Nephron (organoid): ENCODE measurements around the gene FOCAD.

Experiments
- H3K27ac Mint-ChIP-seq, 3 experiments: 2 replicates each; pipeline ENCODE4 v1.8.0; 2020; ENCODE audit warnings: mixed read lengths in 3 of 3, mild to moderate bottlenecking in 2 of 3, moderate library complexity in 1 of 3
- H3K27me3 Mint-ChIP-seq: 2 replicates; pipeline ENCODE4 v1.8.0; 2021; ENCODE audit warnings: low read depth, mild to moderate bottlenecking, moderate library complexity, mixed read lengths
- H3K36me3 Mint-ChIP-seq: 2 replicates; pipeline ENCODE4 v1.8.0; 2020; ENCODE audit warnings: low read depth, mixed read lengths
- H3K4me1 Mint-ChIP-seq: 2 replicates; pipeline ENCODE4 v1.8.0; 2020; ENCODE audit warnings: mixed read lengths
- H3K4me3 Mint-ChIP-seq, 3 experiments: 2 replicates each; pipeline ENCODE4 v1.8.0; 2020; ENCODE audit warnings: mild to moderate bottlenecking in 3 of 3, mixed read lengths in 3 of 3, moderate library complexity in 2 of 3
- H3K9me3 Mint-ChIP-seq: 2 replicates; pipeline ENCODE4 v1.8.0; 2020; ENCODE audit warnings: mixed read lengths
- CTCF ChIP-seq, 3 experiments: fragments of 200-600 bp; sonication (generic); IDR thresholded peaks; one replicate each; pipeline ENCODE4 v1.5.0; 2021; ENCODE audit warnings: antibody characterized with exemption in 3 of 3; ENCODE audit not compliant: unreplicated experiment in 3 of 3

The FOCAD gene

DNA sequence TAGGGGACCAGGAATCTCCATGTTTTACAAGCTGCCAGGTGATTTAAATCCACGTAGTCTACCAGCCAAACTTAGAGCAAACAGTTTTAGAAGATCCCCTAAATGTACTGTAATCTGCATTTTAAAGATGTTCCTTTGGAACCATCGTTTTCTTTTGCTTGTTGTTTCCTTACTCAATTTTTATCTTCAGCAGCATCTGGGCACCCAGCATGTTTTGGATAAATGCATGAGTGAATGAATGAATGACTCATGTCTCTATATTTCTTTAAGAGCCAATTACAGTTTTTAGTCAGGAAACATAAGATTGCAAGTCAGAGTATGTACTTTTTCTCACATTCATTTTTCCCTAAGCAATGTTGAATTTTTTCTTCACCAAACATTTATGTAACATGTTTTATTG is 224.4 kb downstream of the FOCAD start:
- H3K27ac Mint-ChIP-seq = no peak overlapping the region
- no peaks in the 10 kb centered on the region for H3K4me1 Mint-ChIP-seq

DNA sequence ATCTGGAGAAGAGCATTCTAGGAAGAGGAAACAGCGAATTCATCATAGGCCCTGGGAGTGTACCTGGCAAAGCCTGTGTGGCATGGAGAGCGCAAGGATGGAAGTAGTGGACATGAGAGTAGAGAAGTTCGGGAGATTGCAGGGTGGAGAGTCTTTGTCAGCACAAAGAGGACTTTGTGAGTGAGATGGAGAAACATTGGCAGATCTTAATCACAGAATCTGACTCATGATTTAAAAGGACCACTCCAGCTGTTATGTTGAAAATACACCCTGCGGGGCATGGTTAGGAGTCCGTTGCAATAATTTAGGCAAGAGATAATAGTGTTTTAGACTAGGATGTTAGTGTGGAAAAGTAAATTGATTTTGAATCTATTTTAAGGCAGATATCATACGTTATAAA is 230.5 kb downstream of the FOCAD start:
- Mint-ChIP-seq H3K27ac (no peak overlapping the region), H3K4me3 (no peak overlapping the region), H3K36me3 (peaks cover 64% of the 10 kb centered on the region), H3K27me3 (no peaks in the 10 kb centered on the region), H3K4me1 (no peaks in the 10 kb centered on the region), H3K9me3 (peaks cover 11% of the 10 kb centered on the region)
- no peak for TF ChIP-seq CTCF (IDR thresholded peaks at IDR 0.05; ENCODE audit: unreplicated experiment in 3 of 3)

More for the DNA sequence above, 224.4 kb downstream of the FOCAD start:
- no peaks in the 10 kb centered on the region for H3K27me3 Mint-ChIP-seq
- H3K36me3 Mint-ChIP-seq = peaks cover 25% of the 10 kb centered on the region
- no peak for TF ChIP-seq CTCF (IDR thresholded peaks at IDR 0.05; ENCODE audit: unreplicated experiment in 3 of 3)
- H3K4me3 Mint-ChIP-seq = no peak overlapping the region
- no peaks in the 10 kb centered on the region for H3K9me3 Mint-ChIP-seq

DNA sequence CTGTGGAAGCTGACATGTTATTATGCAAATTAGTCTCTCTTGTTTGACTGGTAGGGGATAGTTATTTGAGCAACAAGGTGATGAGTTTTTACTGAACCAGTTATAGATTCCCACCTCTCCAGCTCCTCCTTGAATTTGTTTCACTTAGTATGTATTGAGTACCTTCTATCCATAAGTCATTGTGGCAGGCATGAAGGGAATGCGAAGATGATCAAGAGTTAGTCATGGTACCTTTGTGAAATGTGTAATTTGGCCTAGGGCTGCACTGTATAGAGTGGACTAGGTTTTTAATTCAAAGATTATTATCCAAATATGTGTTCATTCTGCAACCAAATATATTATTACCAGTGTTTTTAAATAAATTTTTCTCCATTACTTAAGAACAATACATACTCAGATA is 237.3 kb downstream of the FOCAD start:
- Mint-ChIP-seq H3K36me3 (peaks cover 39% of the 10 kb centered on the region), H3K4me1 (no peaks in the 10 kb centered on the region), H3K27ac (no peak overlapping the region), H3K27me3 (no peaks in the 10 kb centered on the region), H3K9me3 (peaks cover 11% of the 10 kb centered on the region), H3K4me3 (no peak overlapping the region)
- TF ChIP-seq CTCF (IDR thresholded peaks at IDR 0.05; ENCODE audit: unreplicated experiment in 3 of 3) = no peak

DNA sequence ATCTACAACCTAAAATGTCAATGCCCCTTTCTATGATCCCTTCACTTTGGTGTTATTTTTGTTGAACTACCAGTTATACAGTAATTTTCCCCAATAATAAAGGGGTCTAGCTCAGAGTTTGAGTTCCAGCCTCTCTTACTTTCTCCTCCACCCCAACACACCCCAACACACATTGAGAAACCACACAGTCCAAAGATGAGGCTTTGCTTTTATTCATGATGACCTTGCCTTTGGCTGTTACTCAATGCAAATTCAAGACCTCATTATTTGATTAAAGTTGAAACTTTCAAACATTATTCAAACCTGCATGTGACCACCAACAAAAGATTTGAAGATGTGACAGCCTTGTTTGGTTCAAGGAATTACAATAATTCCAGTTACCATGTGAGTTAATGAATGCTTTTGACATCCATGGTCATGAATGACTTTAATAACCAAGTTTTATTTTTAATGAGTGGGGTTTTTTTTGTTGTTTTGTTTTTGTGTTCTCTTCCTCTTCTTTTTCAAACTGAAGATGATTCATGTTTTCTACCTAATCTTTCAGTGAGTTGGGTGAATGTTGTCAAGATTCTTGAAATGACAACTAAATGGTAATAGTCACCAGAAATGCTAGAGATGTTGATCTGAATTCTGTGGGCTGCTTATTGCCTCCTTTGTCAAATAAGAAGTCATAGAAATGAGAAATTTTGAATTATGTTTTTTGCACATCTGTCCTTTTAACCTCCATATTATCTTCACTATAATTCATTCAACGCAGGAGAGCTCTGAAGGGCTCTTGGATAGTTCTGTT is 241.4 kb downstream of the FOCAD start:
- Mint-ChIP-seq H3K9me3 (no peaks in the 10 kb centered on the region), H3K4me1 (no peaks in the 10 kb centered on the region), H3K27ac (no peak overlapping the region), H3K27me3 (no peaks in the 10 kb centered on the region), H3K4me3 (no peak overlapping the region), H3K36me3 (peaks cover 22% of the 10 kb centered on the region)
- TF ChIP-seq CTCF (IDR thresholded peaks at IDR 0.05; ENCODE audit: unreplicated experiment in 3 of 3) = no peak

DNA sequence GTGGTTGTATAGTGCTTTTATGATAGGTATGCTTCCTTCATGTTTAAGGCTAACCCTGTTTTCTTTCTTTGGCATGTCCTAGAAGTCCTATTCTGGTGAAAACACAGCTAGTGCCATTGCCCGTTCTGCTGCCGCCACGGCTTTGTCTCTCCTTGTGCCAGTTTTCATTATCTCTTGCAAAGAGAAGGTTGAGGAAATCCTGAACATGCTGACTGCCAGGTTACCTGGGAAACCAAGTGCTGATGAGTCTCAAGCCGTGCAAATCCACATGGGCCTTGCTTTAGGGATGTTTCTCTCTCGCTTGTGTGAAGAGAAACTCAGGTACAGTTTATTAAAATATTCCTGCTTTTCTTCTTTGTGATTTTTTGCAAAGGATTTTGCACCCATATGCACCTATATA is 245.2 kb downstream of the FOCAD start:
- Mint-ChIP-seq H3K4me1 (no peaks in the 10 kb centered on the region), H3K9me3 (peaks cover 5% of the 10 kb centered on the region), H3K27ac (no peak overlapping the region), H3K36me3 (peaks cover 45% of the 10 kb centered on the region), H3K27me3 (no peaks in the 10 kb centered on the region), H3K4me3 (no peak overlapping the region)
- no peak for TF ChIP-seq CTCF (IDR thresholded peaks at IDR 0.05; ENCODE audit: unreplicated experiment in 3 of 3)

GRCh38 chr9:20930836-20931235 is 246.8 kb downstream of the FOCAD start:
- no peak overlapping the region for H3K4me3 Mint-ChIP-seq
- H3K9me3 Mint-ChIP-seq = peaks cover 11% of the 10 kb centered on the region
- no peaks in the 10 kb centered on the region for H3K4me1 Mint-ChIP-seq
- TF ChIP-seq CTCF (IDR thresholded peaks at IDR 0.05; ENCODE audit: unreplicated experiment in 3 of 3) = no peak
- no peak overlapping the region for H3K27ac Mint-ChIP-seq
- no peaks in the 10 kb centered on the region for H3K27me3 Mint-ChIP-seq
- H3K36me3 Mint-ChIP-seq = peaks cover 56% of the 10 kb centered on the region
